Hepatocyte (in vitro differentiated cells): Measurements from ENCODE around the gene DGKD.

Experiments used
- EZH2 ChIP-seq: fragments of 200-600 bp; sonication (generic); IDR thresholded peaks from 2 replicates; pipeline ENCODE4 v1.6.1; 2016; ENCODE audit warnings: antibody characterized with exemption, mild to moderate bottlenecking, borderline replicate concordance
- EZH2phosphoT487 ChIP-seq: fragments of 200-600 bp; sonication (generic); IDR thresholded peaks from one replicate; pipeline ENCODE4 v1.6.1; 2018; ENCODE audit warnings: antibody characterized with exemption, mild to moderate bottlenecking, low read depth, moderate library complexity; ENCODE audit not compliant: unreplicated experiment, severe bottlenecking
- TF ChIP-seq, protein P1 (sequence below): fragments of 200-600 bp; sonication (generic); IDR thresholded peaks from 2 replicates; pipeline ENCODE4 v1.5.1; 2016; ENCODE audit warnings: antibody characterized with exemption, mild to moderate bottlenecking; ENCODE audit not compliant: poor library complexity

DNA sequence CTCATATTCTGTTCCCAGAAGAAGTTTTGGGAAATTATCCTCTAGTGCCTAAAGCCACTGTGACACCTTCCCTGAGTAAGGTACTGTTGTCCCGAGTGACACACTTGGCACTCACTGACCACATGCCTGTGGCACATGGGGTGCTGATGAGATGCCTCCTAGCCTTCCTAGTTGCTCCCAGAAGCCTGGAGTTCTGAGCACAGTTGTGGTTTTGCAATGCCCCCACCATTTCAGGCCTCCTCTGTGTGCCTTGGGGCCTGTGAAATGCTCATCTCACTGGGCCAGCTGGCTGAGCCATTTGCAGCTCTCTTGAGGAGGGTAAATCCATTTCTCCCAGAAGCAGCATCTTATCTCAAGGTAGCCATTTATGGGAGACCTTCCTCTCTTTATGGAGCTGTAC, 91.8 kb downstream of the DGKD start:
- TF ChIP-seq, protein P1, sequence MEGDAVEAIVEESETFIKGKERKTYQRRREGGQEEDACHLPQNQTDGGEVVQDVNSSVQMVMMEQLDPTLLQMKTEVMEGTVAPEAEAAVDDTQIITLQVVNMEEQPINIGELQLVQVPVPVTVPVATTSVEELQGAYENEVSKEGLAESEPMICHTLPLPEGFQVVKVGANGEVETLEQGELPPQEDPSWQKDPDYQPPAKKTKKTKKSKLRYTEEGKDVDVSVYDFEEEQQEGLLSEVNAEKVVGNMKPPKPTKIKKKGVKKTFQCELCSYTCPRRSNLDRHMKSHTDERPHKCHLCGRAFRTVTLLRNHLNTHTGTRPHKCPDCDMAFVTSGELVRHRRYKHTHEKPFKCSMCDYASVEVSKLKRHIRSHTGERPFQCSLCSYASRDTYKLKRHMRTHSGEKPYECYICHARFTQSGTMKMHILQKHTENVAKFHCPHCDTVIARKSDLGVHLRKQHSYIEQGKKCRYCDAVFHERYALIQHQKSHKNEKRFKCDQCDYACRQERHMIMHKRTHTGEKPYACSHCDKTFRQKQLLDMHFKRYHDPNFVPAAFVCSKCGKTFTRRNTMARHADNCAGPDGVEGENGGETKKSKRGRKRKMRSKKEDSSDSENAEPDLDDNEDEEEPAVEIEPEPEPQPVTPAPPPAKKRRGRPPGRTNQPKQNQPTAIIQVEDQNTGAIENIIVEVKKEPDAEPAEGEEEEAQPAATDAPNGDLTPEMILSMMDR, result no peak
- TF ChIP-seq EZH2 (no peak), EZH2phosphoT487 (no peak)
